Activated CD4-positive, alpha-beta memory T cell treated with anti-CD3 and anti-CD28 coated beads, Interleukin-2, amount 10 ng/mL, durations not matched to agents 7 days and 5 days (primary cell): ENCODE data around the gene ELAC2. TPM values are rescaled to one million over a fixed set of nuclear protein-coding genes. Genes with fewer than 3 reads are reported as not detected.

ENCODE experiments used
- CTCF ChIA-PET: fragments of 350-600 bp; sonication (Branson Sonifier 250); formaldehyde crosslinking; loops from one replicate; lab custom pipeline; 2021; ENCODE audit warnings: antibody characterized with exemption, inconsistent platforms; lab: Charles Lee
- POLR2A ChIA-PET: fragments of 350-600 bp; sonication (Branson Sonifier 250); formaldehyde crosslinking; loops from one replicate; lab custom pipeline; 2021; ENCODE audit warnings: antibody characterized with exemption; lab: Charles Lee
- DNase-seq: peaks from one replicate; pipeline ENCODE4 v3.0.0-alpha.2; 2020
- H3K27ac Mint-ChIP-seq: one replicate; pipeline ENCODE4 v1.8.0; 2021; ENCODE audit warnings: mild to moderate bottlenecking, mixed read lengths
- H3K27me3 Mint-ChIP-seq: one replicate; pipeline ENCODE4 v1.8.0; 2021; ENCODE audit warnings: mixed read lengths
- H3K36me3 Mint-ChIP-seq: one replicate; pipeline ENCODE4 v1.8.0; 2021; ENCODE audit warnings: low read depth, mixed read lengths
- H3K4me1 Mint-ChIP-seq: one replicate; pipeline ENCODE4 v1.8.0; 2021; ENCODE audit warnings: mixed read lengths
- H3K4me3 Mint-ChIP-seq: one replicate; pipeline ENCODE4 v1.8.0; 2021; ENCODE audit warnings: mild to moderate bottlenecking, mixed read lengths
- H3K9me3 Mint-ChIP-seq: one replicate; pipeline ENCODE4 v1.8.0; 2021; ENCODE audit warnings: mixed read lengths
- total RNA-seq, 2 experiments: library from RNA; stranded (reverse); gene quantifications; one replicate each; pipeline ENCODE4 v1.2.3, GENCODE V29; 2021

Gene ELAC2
- total RNA-seq, 2 experiments from 2014 or later: 50.8 to 54.0 TPM

DNA sequence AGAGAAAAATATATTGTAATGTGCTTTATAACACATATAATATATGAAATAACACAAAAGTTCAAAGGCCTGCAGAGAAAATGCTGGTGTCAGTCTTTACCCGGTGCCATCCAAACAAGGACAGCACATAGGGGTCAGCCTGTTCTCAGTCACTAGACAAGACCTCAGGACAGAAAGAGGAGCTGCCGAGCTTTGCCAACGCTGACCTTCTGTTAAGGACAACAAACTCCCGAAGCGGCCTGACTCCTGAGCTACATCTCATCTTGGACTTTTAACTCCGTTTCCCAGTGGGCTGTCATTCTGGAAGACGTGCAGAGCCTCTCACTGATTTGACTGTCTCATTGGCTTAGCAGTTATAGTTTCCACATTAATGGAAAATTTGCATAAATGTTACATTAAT is 6.9 kb downstream of the ELAC2 start:
- no peak overlapping the region for H3K4me3 Mint-ChIP-seq
- DNase-seq: no peak
- no peaks in the 10 kb centered on the region for H3K27me3 Mint-ChIP-seq
- no peaks in the 10 kb centered on the region for H3K9me3 Mint-ChIP-seq
- no peak overlapping the region for H3K27ac Mint-ChIP-seq
- ChIA-PET POLR2A (no interaction called here), CTCF (interaction anchor here (1.4 to 2.0 kb wide), 2 partner anchors 19 to 20 kb away, joined by 4 read pairs; no protein-coding TSS in a partner anchor)
- peaks cover 73% of the 10 kb centered on the region for H3K36me3 Mint-ChIP-seq
- peaks cover 16% of the 10 kb centered on the region for H3K4me1 Mint-ChIP-seq

DNA sequence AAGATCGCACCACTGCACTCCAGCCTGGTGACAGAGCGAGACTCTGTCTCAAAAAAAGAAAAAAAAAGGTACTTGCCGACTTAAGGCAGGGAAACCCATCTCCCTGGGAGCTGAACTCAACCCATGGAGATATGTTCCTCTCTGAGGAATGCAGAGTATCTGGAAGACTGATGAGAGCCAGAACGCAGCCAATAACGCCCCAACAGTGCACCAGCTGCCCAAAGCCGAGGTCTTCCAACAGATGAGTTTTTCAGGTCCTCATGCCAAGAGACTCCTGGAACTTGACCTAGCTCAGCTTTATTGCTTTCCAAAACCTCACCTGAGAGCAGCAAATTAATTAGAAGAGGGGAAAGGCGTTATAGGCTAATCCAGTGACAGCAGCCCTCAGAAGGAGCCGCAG is 9.4 kb downstream of the ELAC2 start:
- DNase-seq: no peak
- ChIA-PET CTCF (interaction anchor here (1.4 to 1.7 kb wide), 2 partner anchors 10 to 22 kb away, joined by 5 to 8 read pairs; partner anchors contain the start of gene ELAC2), POLR2A (interaction anchor here (3.1 kb wide), 1 partner anchor 9 kb away, joined by 17 read pairs; the partner anchor contains the start of gene ELAC2)
- Mint-ChIP-seq H3K9me3 (no peaks in the 10 kb centered on the region), H3K4me1 (no peaks in the 10 kb centered on the region), H3K4me3 (no peak overlapping the region), H3K27me3 (no peaks in the 10 kb centered on the region), H3K36me3 (peaks cover 70% of the 10 kb centered on the region), H3K27ac (no peak overlapping the region)

DNA sequence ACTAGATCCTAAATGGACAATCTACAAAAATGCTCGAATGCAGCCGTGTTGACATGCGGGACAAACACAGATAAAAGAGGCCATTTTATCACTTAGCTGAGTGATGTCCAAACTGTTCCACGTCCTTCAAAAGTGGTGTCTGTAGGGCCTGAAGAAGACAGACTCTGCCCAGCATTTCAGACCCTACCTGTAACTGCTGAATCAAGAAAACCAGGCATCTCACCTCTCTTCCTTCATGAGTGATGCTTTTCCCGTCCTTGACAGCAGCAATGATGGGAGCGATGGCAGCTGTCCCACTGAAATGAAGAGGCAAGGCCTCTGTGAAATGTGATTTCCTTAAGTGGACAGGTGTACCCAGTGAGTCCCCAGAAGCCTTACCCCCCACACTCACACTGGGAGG is 12.3 kb downstream of the ELAC2 start:
- no peaks in the 10 kb centered on the region for H3K27me3 Mint-ChIP-seq
- H3K36me3 Mint-ChIP-seq: peaks cover 48% of the 10 kb centered on the region
- no peak for DNase-seq
- no peaks in the 10 kb centered on the region for H3K4me1 Mint-ChIP-seq
- H3K9me3 Mint-ChIP-seq: no peaks in the 10 kb centered on the region
- ChIA-PET CTCF (interaction anchor here (1.3 to 4.6 kb wide), 2 partner anchors 13 to 25 kb away, joined by 5 to 26 read pairs; partner anchors contain the start of gene ELAC2), POLR2A (interaction anchor here (2.2 kb wide), 1 partner anchor 12 kb away, joined by 15 read pairs; the partner anchor contains the start of gene ELAC2)
- no peak overlapping the region for H3K4me3 Mint-ChIP-seq
- no peak overlapping the region for H3K27ac Mint-ChIP-seq

DNA sequence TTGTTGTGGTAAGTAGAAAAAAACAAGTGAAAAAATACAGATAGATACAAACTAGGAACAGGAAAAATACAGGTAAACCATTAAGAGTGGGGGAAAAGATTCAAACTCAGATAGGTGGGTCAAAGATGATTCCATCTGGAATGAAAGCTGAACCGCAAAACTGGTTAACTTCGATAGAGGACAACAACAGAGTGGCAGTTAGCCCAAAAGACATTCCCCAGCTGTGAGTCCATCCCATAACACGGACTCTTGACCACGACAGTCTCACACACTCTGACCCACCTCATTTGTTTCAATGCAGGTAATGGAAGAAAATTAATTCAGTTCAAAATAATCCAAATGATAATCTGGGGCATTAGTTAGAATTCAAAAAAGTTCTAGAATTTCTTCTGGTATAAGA is 13.5 kb downstream of the ELAC2 start:
- H3K9me3 Mint-ChIP-seq: no peaks in the 10 kb centered on the region
- POLR2A ChIA-PET: interaction anchor here (2.2 kb wide), 1 partner anchor 14 kb away, joined by 15 read pairs; the partner anchor contains the start of gene ELAC2
- no peak overlapping the region for H3K27ac Mint-ChIP-seq
- no peak overlapping the region for H3K4me3 Mint-ChIP-seq
- DNase-seq: no peak
- no peaks in the 10 kb centered on the region for H3K4me1 Mint-ChIP-seq
- no peaks in the 10 kb centered on the region for H3K27me3 Mint-ChIP-seq
- CTCF ChIA-PET: interaction anchor here (0.7 to 4.6 kb wide), 4 partner anchors 9 to 17 kb away, joined by 3 to 26 read pairs (median 4); partner anchors contain the start of gene ELAC2
- peaks cover 36% of the 10 kb centered on the region for H3K36me3 Mint-ChIP-seq

DNA sequence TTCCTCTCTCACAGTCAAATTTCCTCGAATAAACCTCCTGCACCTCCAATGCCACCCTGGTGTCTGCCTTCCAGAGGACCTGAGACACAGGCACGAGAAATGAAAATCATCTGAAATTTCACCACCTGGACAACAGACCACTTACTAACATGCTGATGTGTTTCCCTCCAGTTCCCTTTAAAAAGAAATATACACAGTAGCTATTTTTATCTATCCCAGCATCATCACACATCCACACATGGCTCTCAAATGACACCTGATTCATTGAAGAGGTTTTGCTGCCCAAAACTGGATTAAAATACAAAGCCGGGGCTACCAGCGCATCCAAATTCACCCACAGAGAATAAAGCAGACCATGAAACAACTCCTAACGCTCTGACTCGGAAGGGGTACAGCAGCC is 13.9 kb downstream of the ELAC2 start:
- CTCF ChIA-PET: interaction anchor here (0.7 to 4.6 kb wide), 6 partner anchors 8 to 17 kb away, joined by 3 to 26 read pairs (median 3); partner anchors contain the start of gene ELAC2
- Mint-ChIP-seq H3K4me3 (no peak overlapping the region), H3K27me3 (no peaks in the 10 kb centered on the region), H3K36me3 (peaks cover 36% of the 10 kb centered on the region), H3K4me1 (no peaks in the 10 kb centered on the region), H3K27ac (no peak overlapping the region), H3K9me3 (no peaks in the 10 kb centered on the region)
- no peak for DNase-seq
- POLR2A ChIA-PET: interaction anchor here (2.2 kb wide), 1 partner anchor 14 kb away, joined by 15 read pairs; the partner anchor contains the start of gene ELAC2

DNA sequence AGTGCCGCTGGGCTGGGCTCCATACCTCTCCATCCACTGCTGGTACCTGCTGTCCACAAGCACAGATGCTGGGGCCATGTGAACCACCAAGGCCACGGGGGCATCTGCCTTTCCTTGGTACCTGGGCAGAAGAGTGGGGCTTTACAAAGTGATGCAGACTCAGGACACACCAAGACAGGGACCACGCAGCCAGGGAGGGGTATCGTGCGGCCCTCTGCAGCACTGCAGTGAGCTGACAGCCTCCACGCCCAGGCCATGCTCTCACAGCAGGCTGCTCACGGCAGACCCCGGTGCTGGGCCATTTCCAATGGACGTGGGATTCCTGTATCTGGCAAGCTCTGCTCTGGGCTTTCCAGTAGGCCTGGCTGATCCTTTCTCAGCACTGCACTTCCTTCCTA is 14.4 kb downstream of the ELAC2 start:
- CTCF ChIA-PET: interaction anchor here (0.7 to 4.6 kb wide), 6 partner anchors 9 to 123 kb away, joined by 3 to 26 read pairs (median 4); partner anchors contain the start of gene ELAC2
- Mint-ChIP-seq H3K27ac (no peak overlapping the region), H3K4me3 (no peak overlapping the region), H3K4me1 (no peaks in the 10 kb centered on the region), H3K27me3 (no peaks in the 10 kb centered on the region), H3K36me3 (peaks cover 35% of the 10 kb centered on the region), H3K9me3 (no peaks in the 10 kb centered on the region)
- POLR2A ChIA-PET: no interaction called here
- no peak for DNase-seq

DNA sequence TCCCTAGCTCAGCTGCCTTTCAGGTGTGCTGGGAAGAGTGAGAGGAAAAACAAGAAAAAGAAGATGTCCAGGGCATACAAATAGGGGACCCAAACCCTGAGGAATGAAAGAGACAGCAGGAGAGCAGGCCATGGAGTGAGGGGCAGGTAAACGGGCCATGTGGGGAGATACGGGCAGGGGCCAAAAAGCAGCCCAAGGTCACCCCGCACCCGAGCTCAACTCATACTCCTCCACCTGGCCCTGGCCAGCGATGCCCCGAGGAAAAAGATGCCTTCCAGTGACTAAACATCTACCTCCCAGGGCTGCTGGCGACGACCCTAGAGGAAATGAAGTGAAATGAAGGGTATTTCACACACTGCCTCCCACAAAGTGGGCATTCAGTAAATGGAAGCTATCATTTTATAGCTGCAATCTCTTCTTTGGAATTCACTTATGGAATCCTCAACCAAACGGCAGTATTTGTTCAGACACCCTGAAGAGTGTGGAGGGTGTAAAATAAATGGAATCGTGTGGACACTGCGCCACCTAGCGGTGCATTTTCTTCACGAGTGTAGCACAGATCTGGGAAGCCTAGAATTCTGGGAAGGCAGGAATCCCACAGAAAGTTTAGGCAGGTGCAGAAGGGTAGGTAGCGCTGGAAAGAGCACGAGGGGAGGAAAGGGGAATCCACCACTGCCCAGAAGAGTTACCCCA is 14.9 kb downstream of the ELAC2 start:
- Mint-ChIP-seq H3K4me1 (no peaks in the 10 kb centered on the region), H3K4me3 (no peak overlapping the region), H3K27me3 (no peaks in the 10 kb centered on the region), H3K9me3 (no peaks in the 10 kb centered on the region), H3K27ac (no peak overlapping the region), H3K36me3 (peaks cover 37% of the 10 kb centered on the region)
- POLR2A ChIA-PET: no interaction called here
- peak; percentile 44 for DNase-seq
- CTCF ChIA-PET: interaction anchor here (0.9 to 4.6 kb wide), 6 partner anchors 9 to 122 kb away, joined by 3 to 26 read pairs (median 4); partner anchors contain the start of gene ELAC2

DNA sequence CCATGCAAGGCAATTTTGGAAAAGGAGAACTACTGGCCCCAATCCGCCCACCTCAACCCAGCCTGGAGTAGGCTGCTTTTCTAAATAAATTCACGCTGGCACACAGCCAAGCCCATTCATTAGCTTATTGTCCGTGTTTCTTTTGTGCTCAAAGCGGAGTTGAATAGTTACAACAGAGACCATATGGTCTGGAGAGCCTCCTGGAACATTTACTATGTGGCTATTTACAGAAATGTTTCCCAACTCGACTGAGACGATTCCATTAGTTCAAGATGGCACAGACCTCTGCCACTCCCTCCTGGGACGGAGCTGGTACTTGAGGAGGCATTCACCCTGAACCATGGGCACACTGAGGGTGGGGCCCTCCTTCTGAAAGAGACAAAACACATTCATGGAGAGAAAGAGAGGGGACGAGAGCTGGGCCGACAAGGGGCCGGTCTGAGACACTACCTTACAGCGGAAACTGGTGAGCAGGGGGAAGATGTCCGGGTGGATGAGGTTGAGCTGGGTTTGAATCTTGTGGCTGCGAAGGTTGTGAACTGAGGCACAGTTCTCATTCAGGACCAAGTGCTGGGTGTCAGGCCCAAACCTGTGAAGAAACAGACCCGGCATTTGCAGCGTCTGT is 15.7 kb downstream of the ELAC2 start:
- no peaks in the 10 kb centered on the region for H3K27me3 Mint-ChIP-seq
- H3K4me1 Mint-ChIP-seq: no peaks in the 10 kb centered on the region
- no peak overlapping the region for H3K4me3 Mint-ChIP-seq
- ChIA-PET POLR2A (no interaction called here), CTCF (interaction anchor here (0.8 to 4.6 kb wide), 5 partner anchors 10 to 49 kb away, joined by 3 to 26 read pairs (median 5); partner anchors contain the start of gene ELAC2)
- no peak overlapping the region for H3K27ac Mint-ChIP-seq
- H3K9me3 Mint-ChIP-seq: no peaks in the 10 kb centered on the region
- DNase-seq: no peak
- peaks cover 40% of the 10 kb centered on the region for H3K36me3 Mint-ChIP-seq

DNA sequence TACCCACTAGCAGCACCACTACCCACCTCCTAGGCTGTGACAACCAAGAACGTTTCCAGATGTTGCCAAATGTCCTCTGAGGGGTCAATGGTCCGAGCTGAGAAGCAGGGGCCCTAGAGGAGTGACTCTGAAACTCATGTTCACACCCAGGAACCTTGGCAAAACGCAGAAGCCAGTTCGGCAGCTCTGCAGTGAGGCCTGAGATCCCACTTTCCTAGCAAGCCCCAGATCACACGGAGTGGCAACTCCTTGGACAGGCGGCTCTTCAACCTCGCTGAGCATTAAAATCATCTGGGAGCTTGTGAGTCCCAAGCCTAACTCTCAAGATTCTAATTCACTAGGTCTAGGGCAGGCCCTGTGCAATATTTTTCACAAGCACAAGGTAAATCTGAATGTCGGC is 17.3 kb downstream of the ELAC2 start:
- ChIA-PET POLR2A (no interaction called here), CTCF (no interaction called here)
- H3K4me1 Mint-ChIP-seq: no peaks in the 10 kb centered on the region
- DNase-seq: no peak
- peaks cover 48% of the 10 kb centered on the region for H3K36me3 Mint-ChIP-seq
- H3K9me3 Mint-ChIP-seq: no peaks in the 10 kb centered on the region
- no peak overlapping the region for H3K27ac Mint-ChIP-seq
- no peaks in the 10 kb centered on the region for H3K27me3 Mint-ChIP-seq
- no peak overlapping the region for H3K4me3 Mint-ChIP-seq

DNA sequence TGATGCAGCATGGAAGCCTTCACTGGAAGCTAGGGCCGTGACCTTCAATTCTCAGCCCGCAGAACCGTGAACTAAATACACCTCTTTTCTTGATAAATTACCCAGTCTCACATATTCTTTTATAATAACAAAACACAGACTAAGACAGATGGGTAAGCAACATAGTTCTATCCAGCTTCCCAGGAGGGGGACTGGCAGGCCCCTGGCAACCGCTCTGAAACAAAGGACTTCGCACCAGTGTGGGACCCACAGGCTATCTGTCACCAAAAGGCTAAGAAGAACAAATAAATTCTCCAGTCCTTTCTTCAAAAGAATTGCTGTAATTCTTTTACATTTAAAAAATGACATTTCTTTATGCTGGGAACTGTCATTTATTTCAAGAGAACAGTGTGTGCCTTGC is 19.0 kb downstream of the ELAC2 start:
- Mint-ChIP-seq H3K36me3 (peaks cover 45% of the 10 kb centered on the region), H3K27me3 (no peaks in the 10 kb centered on the region), H3K27ac (no peak overlapping the region), H3K4me3 (no peak overlapping the region), H3K9me3 (no peaks in the 10 kb centered on the region), H3K4me1 (no peaks in the 10 kb centered on the region)
- ChIA-PET POLR2A (no interaction called here), CTCF (no interaction called here)
- no peak for DNase-seq

DNA sequence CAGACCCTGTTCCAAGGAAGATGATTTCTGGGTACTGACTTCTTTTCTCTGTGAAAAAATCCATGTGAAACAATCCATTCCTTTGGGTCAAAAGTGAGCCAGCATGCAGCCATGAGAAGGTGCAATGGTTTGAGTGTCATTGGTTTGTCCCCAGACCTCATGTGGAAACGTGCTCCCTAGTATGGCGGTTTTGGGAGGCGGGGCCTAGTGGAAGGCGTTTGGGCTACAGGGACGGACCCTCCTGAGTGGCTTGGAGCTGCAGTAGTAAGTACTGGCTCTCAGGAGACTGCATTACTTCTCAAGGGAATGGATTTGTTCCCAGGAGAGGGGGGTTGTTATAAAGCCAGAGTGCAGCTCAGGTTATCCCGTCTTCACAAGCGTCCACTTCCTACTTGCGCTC is 19.4 kb downstream of the ELAC2 start:
- H3K9me3 Mint-ChIP-seq: no peaks in the 10 kb centered on the region
- no peak overlapping the region for H3K4me3 Mint-ChIP-seq
- POLR2A ChIA-PET: no interaction called here
- no peaks in the 10 kb centered on the region for H3K27me3 Mint-ChIP-seq
- DNase-seq: no peak
- CTCF ChIA-PET: interaction anchor here (0.9 kb wide), 1 partner anchor 31 kb away, joined by 4 read pairs; no protein-coding TSS in a partner anchor
- H3K4me1 Mint-ChIP-seq: no peaks in the 10 kb centered on the region
- H3K27ac Mint-ChIP-seq: no peak overlapping the region
- peaks cover 45% of the 10 kb centered on the region for H3K36me3 Mint-ChIP-seq

DNA sequence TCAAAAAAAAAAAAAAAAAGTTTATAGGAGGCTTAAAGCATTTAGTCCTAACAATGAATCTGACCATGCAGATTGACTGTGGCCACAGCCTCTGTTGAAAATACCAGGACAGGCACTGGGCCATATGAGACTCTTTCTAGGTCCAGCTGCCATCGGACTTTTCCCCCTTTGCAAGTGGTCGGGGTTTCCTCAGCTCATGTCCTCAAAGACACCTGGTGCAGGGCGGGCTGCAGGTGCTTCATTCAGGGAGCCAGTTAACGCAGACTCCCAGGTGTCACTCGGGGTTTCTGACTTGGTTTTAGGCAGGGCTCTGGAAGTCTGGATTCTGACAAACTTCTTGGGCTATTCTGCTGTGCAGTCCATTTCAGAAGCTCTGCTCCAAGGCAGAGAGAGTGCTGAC is 20.9 kb downstream of the ELAC2 start:
- H3K9me3 Mint-ChIP-seq: no peaks in the 10 kb centered on the region
- peaks cover 55% of the 10 kb centered on the region for H3K36me3 Mint-ChIP-seq
- CTCF ChIA-PET: no interaction called here
- H3K27ac Mint-ChIP-seq: no peak overlapping the region
- POLR2A ChIA-PET: interaction anchor here (0.6 to 1.3 kb wide), 2 partner anchors 15 to 21 kb away, joined by 3 to 4 read pairs; partner anchors contain the start of gene ELAC2
- no peaks in the 10 kb centered on the region for H3K4me1 Mint-ChIP-seq
- no peak overlapping the region for H3K4me3 Mint-ChIP-seq
- no peak for DNase-seq
- no peaks in the 10 kb centered on the region for H3K27me3 Mint-ChIP-seq

DNA sequence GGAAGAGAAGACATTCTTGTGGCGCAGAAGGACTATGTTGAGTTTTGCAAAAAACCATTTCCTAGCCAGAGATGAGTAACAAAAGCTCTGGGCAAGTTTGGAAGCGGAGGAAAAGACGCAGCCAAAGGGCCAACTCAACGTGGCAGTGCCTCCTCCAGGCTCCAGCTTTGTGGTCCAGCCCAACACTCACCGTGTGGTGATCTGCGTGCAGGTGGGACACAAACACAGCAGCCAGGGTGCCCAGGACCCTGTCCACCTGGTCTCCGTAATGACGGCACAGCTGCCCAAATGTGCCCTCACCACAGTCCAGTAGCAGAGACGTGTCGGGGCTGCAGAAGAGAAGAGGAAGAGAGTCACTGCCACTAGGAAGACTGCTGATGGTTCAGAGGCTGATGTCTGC is 21.5 kb downstream of the ELAC2 start:
- CTCF ChIA-PET: no interaction called here

More for the DNA sequence above, 21.5 kb downstream of the ELAC2 start:
- H3K4me3 Mint-ChIP-seq: no peak overlapping the region
- POLR2A ChIA-PET: interaction anchor here (0.6 to 1.3 kb wide), 2 partner anchors 14 to 22 kb away, joined by 3 to 4 read pairs; partner anchors contain the start of gene ELAC2
- no peak for DNase-seq
- H3K27ac Mint-ChIP-seq: no peak overlapping the region
- H3K4me1 Mint-ChIP-seq: no peaks in the 10 kb centered on the region
- no peaks in the 10 kb centered on the region for H3K27me3 Mint-ChIP-seq
- peaks cover 61% of the 10 kb centered on the region for H3K36me3 Mint-ChIP-seq
- H3K9me3 Mint-ChIP-seq: no peaks in the 10 kb centered on the region
